Upper lobe of left lung (tissue), 4 donors: ENCODE results near the gene MSL2.

ENCODE experiments used
- POLR2A ChIP-seq, 4 donors: fragments of 450-650 bp; IDR thresholded peaks; one replicate each; pipeline ENCODE4 v1.5.1; 2016 to 2017; ENCODE audit warnings: antibody characterized with exemption in 4 of 4, mild to moderate bottlenecking in 2 of 4
- TF ChIP-seq, protein P1 (sequence below), 6 experiments: fragments of 450-650 bp in 4 of 6; fragments of 200-600 bp in 2 of 6; sonication (generic) in 2 of 6; IDR thresholded peaks; one replicate each; pipeline ENCODE4 v1.5.1; 2016 to 2019; ENCODE audit warnings: antibody characterized with exemption in 6 of 6

DNA sequence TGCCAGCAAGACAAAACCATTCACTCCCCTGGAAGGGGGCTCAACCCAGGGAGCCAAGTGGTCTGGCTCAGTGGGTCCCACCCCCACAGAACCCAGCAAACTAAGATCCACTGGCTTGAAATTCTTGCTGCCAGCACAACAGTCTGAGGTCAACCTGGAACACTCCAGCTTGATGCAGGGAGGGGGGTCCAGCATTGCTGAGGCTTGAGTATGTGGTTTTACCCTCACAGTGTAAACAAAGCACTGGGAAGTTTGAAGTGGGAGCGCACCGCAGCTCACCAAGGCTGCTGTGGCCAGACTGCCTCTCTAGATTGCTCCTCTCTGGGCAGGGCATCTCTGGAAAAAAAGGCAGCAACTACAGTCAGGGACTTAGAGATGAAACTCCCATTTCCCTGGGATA lies 81.7 kb downstream of the MSL2 start:
- no peak for TF ChIP-seq POLR2A (IDR thresholded peaks at IDR 0.05)
- TF ChIP-seq, protein P1, sequence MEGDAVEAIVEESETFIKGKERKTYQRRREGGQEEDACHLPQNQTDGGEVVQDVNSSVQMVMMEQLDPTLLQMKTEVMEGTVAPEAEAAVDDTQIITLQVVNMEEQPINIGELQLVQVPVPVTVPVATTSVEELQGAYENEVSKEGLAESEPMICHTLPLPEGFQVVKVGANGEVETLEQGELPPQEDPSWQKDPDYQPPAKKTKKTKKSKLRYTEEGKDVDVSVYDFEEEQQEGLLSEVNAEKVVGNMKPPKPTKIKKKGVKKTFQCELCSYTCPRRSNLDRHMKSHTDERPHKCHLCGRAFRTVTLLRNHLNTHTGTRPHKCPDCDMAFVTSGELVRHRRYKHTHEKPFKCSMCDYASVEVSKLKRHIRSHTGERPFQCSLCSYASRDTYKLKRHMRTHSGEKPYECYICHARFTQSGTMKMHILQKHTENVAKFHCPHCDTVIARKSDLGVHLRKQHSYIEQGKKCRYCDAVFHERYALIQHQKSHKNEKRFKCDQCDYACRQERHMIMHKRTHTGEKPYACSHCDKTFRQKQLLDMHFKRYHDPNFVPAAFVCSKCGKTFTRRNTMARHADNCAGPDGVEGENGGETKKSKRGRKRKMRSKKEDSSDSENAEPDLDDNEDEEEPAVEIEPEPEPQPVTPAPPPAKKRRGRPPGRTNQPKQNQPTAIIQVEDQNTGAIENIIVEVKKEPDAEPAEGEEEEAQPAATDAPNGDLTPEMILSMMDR (IDR thresholded peaks at IDR 0.05) = no peak
